Naive thymus-derived CD4-positive, alpha-beta T cell (primary cell): Measurements from ENCODE around the gene PPP5C. TPM values are rescaled to one million over a fixed set of nuclear protein-coding genes. Genes with fewer than 3 reads are reported as not detected.
A peak's percentile ranks its signal among the peaks of the same experiment; 100 is the strongest.

Source experiments
- ATAC-seq: fragments of 150-1000 bp; cut with Tn5 transposase; 2 replicates; pipeline ENCODE4 v1.10.0; 2021; ENCODE audit warnings: mild to moderate bottlenecking, moderate library complexity
- CTCF ChIA-PET: fragments of 350-600 bp; sonication (Branson Sonifier 250); formaldehyde crosslinking; loops from one replicate; lab custom pipeline; 2021; ENCODE audit warnings: antibody characterized with exemption; lab: Charles Lee
- POLR2A ChIA-PET: fragments of 350-600 bp; sonication (Branson Sonifier 250); formaldehyde crosslinking; loops from one replicate; lab custom pipeline; 2021; ENCODE audit warnings: antibody characterized with exemption, inconsistent platforms; lab: Charles Lee
- DNase-seq, 9 donors: peaks; one replicate each; pipeline versions ENCODE4 v3.0.0 to v3.0.0-alpha.2; 2020 to 2022; ENCODE audit warnings: mixed read lengths in 1 of 9
- H3K27ac ChIP-seq: one replicate; pipeline ENCODE4 v1.7.0; 2013; ENCODE audit warnings: mild to moderate bottlenecking, low read depth, low read length, moderate library complexity
- H3K27me3 ChIP-seq, 2 donors: one replicate each; pipeline ENCODE4 v1.7.0; 2013; ENCODE audit warnings: low read length in 2 of 2, mild to moderate bottlenecking in 2 of 2, moderate library complexity in 2 of 2; ENCODE audit not compliant: control insufficient read depth in 2 of 2, insufficient read depth in 2 of 2
- H3K36me3 ChIP-seq, 3 experiments: 1 replicate in 2 of 3; 2 replicates in 1 of 3; pipeline ENCODE4 v1.7.0; 2013; ENCODE audit warnings: low read length in 3 of 3, mild to moderate bottlenecking in 3 of 3, moderate library complexity in 1 of 3; ENCODE audit not compliant: insufficient read depth in 3 of 3, control insufficient read depth in 2 of 3
- H3K4me1 ChIP-seq, 2 donors: one replicate each; pipeline ENCODE4 v1.7.0; 2013; ENCODE audit warnings: low read length in 2 of 2, mild to moderate bottlenecking in 2 of 2, moderate library complexity in 1 of 2; ENCODE audit not compliant: control insufficient read depth in 2 of 2, insufficient read depth in 2 of 2
- H3K4me3 ChIP-seq: 2 replicates; pipeline ENCODE4 v1.7.0; 2013; ENCODE audit warnings: mild to moderate bottlenecking, low read length
- H3K9me3 ChIP-seq, 3 experiments: 1 replicate in 2 of 3; 2 replicates in 1 of 3; pipeline ENCODE4 v1.7.0; 2013; ENCODE audit warnings: low read length in 3 of 3; ENCODE audit not compliant: control insufficient read depth in 2 of 3
- H3K27ac Mint-ChIP-seq, 9 donors: one replicate each; pipeline ENCODE4 v1.8.0; 2020 to 2022; ENCODE audit warnings: mixed read lengths in 9 of 9, mild to moderate bottlenecking in 8 of 9, moderate library complexity in 5 of 9, inconsistent platforms in 2 of 9
- H3K27me3 Mint-ChIP-seq, 5 donors: one replicate each; pipeline ENCODE4 v1.8.0; 2021 to 2022; ENCODE audit warnings: mixed read lengths in 5 of 5, mild to moderate bottlenecking in 1 of 5
- H3K36me3 Mint-ChIP-seq, 5 donors: one replicate each; pipeline ENCODE4 v1.8.0; 2020 to 2022; ENCODE audit warnings: mixed read lengths in 5 of 5, mild to moderate bottlenecking in 3 of 5, inconsistent platforms in 1 of 5
- H3K4me1 Mint-ChIP-seq, 7 donors: one replicate each; pipeline ENCODE4 v1.8.0; 2020 to 2022; ENCODE audit warnings: mixed read lengths in 7 of 7, mild to moderate bottlenecking in 3 of 7, inconsistent platforms in 1 of 7
- H3K4me3 Mint-ChIP-seq, 10 donors: one replicate each; pipeline ENCODE4 v1.8.0; 2020 to 2022; ENCODE audit warnings: mild to moderate bottlenecking in 10 of 10, mixed read lengths in 10 of 10, moderate library complexity in 6 of 10, inconsistent platforms in 2 of 10
- H3K9me3 Mint-ChIP-seq, 11 donors: one replicate each; pipeline ENCODE4 v1.8.0; 2020 to 2022; ENCODE audit warnings: mixed read lengths in 11 of 11, mild to moderate bottlenecking in 4 of 11, inconsistent platforms in 1 of 11, moderate library complexity in 1 of 11
- intact Hi-C, 2 donors: fragments of 100-400 bp; cut with micrococcal nuclease; formaldehyde crosslinking; loops; one replicate each; pipeline ENCODE4 v1.15.1; 2023
- polyA plus RNA-seq, 2 donors: library from polyadenylated mRNA; unstranded; fragments of 300-500 nt; fragmentation: Illumina TruSeq; gene quantifications; one replicate each; pipeline ENCODE4 v1.2.3, GENCODE V29; 2021
- total RNA-seq, 6 experiments: library from RNA in 5 of 6; stranded (reverse) in 5 of 6; gene quantifications; 1 replicate in 5 of 6; 2 replicates in 1 of 6; pipeline ENCODE4 v1.2.3 and lab custom pipeline; 2021 to 2026

PPP5C gene
- total and polyA plus RNA-seq, 7 experiments from 2014 or later, result 17.4 to 107 (median 44.7) TPM

DNA sequence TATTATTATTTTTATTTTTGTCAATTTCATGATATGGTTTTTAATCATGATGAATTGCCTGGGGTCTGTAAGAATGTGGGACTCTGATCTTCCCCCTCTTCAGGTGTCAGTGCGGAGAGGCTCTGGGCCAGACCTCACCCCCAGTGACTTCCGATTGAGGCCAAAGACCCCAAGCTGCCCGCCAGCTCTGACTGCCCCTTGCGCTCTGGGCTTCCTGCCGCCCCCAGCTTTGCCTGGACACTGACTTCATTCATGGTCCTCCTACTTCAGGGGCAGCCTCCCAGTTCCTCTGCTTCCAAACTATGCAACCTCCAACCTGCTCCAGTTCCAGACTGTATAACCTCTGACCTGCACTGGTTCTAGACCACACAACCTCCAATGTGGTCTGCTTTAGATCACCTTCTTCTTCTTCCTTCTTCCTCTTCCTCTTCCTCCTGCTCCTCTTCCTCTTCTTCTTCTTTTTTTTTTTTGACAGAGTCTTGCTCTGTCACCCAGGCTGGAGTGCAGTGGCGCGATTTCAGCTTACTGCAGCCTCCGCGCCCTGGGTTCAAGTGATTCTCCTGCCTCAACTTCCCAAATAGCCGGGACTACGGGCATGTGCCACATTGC, 6.7 kb upstream of the PPP5C start:
- Mint-ChIP-seq H3K27ac (peak overlapping the region in 2 of 9 donors; percentile 20 to 66), H3K4me1 (peaks cover 0 to 6% (median 0%) of the 10 kb centered on the region in 7 donors), H3K4me3 (no peak overlapping the region), H3K36me3 (no peaks in the 10 kb centered on the region), H3K27me3 (peaks cover 0 to 32% (median 0%) of the 10 kb centered on the region in 5 donors), H3K9me3 (peaks cover 0 to 2% (median 0%) of the 10 kb centered on the region in 11 donors)
- ChIA-PET POLR2A (no interaction called here), CTCF (no interaction called here)
- intact Hi-C loops, result no loop called here
- Histone ChIP-seq H3K36me3 (no peaks in the 10 kb centered on the region), H3K9me3 (no peaks in the 10 kb centered on the region), H3K27ac (no peak overlapping the region), H3K27me3 (no peaks in the 10 kb centered on the region), H3K4me3 (no peak overlapping the region), H3K4me1 (no peaks in the 10 kb centered on the region)
- ATAC-seq, result no peak
- DNase-seq, result no peak

GRCh38 chr19:46341937-46342336, 5.0 kb upstream of the PPP5C start:
- no peak overlapping the region for H3K4me3 Mint-ChIP-seq
- Histone ChIP-seq H3K4me1 (no peaks in the 10 kb centered on the region), H3K9me3 (no peaks in the 10 kb centered on the region), H3K27me3 (no peaks in the 10 kb centered on the region), H3K4me3 (no peak overlapping the region), H3K27ac (no peak overlapping the region), H3K36me3 (peaks cover 0 to 4% (median 0%) of the 10 kb centered on the region in 3 experiments)
- H3K27me3 Mint-ChIP-seq, result peaks cover 0 to 35% (median 0%) of the 10 kb centered on the region in 5 donors
- no peak for ATAC-seq
- H3K36me3 Mint-ChIP-seq, result no peaks in the 10 kb centered on the region
- ChIA-PET CTCF (no interaction called here), POLR2A (no interaction called here)
- peaks cover 0 to 4% (median 0%) of the 10 kb centered on the region in 11 donors for H3K9me3 Mint-ChIP-seq
- H3K27ac Mint-ChIP-seq, result no peak overlapping the region
- H3K4me1 Mint-ChIP-seq, result peaks cover 3 to 14% (median 6%) of the 10 kb centered on the region in 7 donors
- intact Hi-C loops, result no loop called here
- no peak for DNase-seq

GRCh38 chr19:46344363-46344762, 2.5 kb upstream of the PPP5C start:
- Histone ChIP-seq H3K27me3 (no peaks in the 10 kb centered on the region), H3K9me3 (no peaks in the 10 kb centered on the region), H3K27ac (no peak overlapping the region), H3K4me1 (peaks cover 13 to 17% of the 10 kb centered on the region in 2 donors), H3K4me3 (no peak overlapping the region), H3K36me3 (peaks cover 0 to 7% (median 0%) of the 10 kb centered on the region in 3 experiments)
- H3K9me3 Mint-ChIP-seq, result peaks cover 0 to 4% (median 0%) of the 10 kb centered on the region in 11 donors
- ChIA-PET POLR2A (no interaction called here), CTCF (interaction anchor here (0.6 kb wide), 1 partner anchor 172 kb away, joined by 3 read pairs; no protein-coding TSS in a partner anchor)
- H3K27ac Mint-ChIP-seq, result peak overlapping the region in 2 of 9 donors; percentile 0 to 5
- H3K4me1 Mint-ChIP-seq, result peaks cover 27 to 37% (median 29%) of the 10 kb centered on the region in 7 donors
- H3K36me3 Mint-ChIP-seq, result peaks cover 0 to 11% (median 0%) of the 10 kb centered on the region in 5 donors
- ATAC-seq, result no peak
- H3K27me3 Mint-ChIP-seq, result peaks cover 0 to 32% (median 0%) of the 10 kb centered on the region in 5 donors
- DNase-seq, result no peak
- intact Hi-C loops, result no loop called here
- peak overlapping the region in 4 of 10 donors; percentile 8 to 49 (median 15) for H3K4me3 Mint-ChIP-seq

GRCh38 chr19:46345157-46345556, 1.7 kb upstream of the PPP5C start:
- POLR2A ChIA-PET, result no interaction called here
- Mint-ChIP-seq H3K27ac (peak overlapping the region in 3 of 9 donors; percentile 25 to 85 (median 54)), H3K27me3 (peaks cover 0 to 31% (median 0%) of the 10 kb centered on the region in 5 donors), H3K4me1 (peaks cover 35 to 45% (median 36%) of the 10 kb centered on the region in 7 donors), H3K36me3 (peaks cover 0 to 15% (median 0%) of the 10 kb centered on the region in 5 donors), H3K9me3 (peaks cover 0 to 4% (median 0%) of the 10 kb centered on the region in 11 donors), H3K4me3 (peak overlapping the region; percentile 87 to 97 (median 94))
- ATAC-seq, result no peak
- intact Hi-C loops, result no loop called here
- Histone ChIP-seq H3K9me3 (no peaks in the 10 kb centered on the region), H3K4me3 (no peak overlapping the region), H3K27me3 (no peaks in the 10 kb centered on the region), H3K27ac (no peak overlapping the region), H3K4me1 (peaks cover 21 to 25% of the 10 kb centered on the region in 2 donors), H3K36me3 (peaks cover 0 to 7% (median 0%) of the 10 kb centered on the region in 3 experiments)
- no peak for DNase-seq
- CTCF ChIA-PET, result no interaction called here

DNA sequence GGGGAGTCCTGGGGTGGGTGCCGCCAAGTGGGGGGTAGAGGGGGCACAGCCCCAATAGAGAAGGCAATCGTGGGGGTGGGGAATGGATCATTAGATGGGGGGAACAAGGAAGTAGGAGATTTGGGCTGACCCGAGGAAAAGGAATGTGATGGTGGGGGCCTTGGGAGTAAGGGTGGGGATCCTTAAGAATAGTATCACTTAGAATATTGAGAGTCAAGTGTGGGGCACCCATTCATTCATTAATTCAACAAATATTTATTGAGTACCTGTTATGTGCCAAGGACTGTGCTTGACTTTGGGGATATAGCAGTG, 641 bp downstream of the PPP5C start:
- H3K4me1 Mint-ChIP-seq, result peaks cover 51 to 65% (median 54%) of the 10 kb centered on the region in 7 donors
- ChIA-PET POLR2A (interaction anchor here (1.0 kb wide), 2 partner anchors 8 to 172 kb away, joined by 3 to 4 read pairs; no protein-coding TSS in a partner anchor), CTCF (interaction anchor here (0.5 to 0.8 kb wide), 3 partner anchors 11 to 33 kb away, joined by 3 to 8 read pairs (median 4); no protein-coding TSS in a partner anchor)
- peak overlapping the region; percentile 89 for H3K27ac ChIP-seq
- peaks cover 0 to 4% (median 0%) of the 10 kb centered on the region in 11 donors for H3K9me3 Mint-ChIP-seq
- H3K27me3 Mint-ChIP-seq, result peaks cover 0 to 18% (median 0%) of the 10 kb centered on the region in 5 donors
- no peaks in the 10 kb centered on the region for H3K9me3 ChIP-seq
- H3K4me3 ChIP-seq, result peak overlapping the region; percentile 73
- peaks cover 0 to 7% (median 0%) of the 10 kb centered on the region in 3 experiments for H3K36me3 ChIP-seq
- DNase-seq (no peak), ATAC-seq (no peak)
- H3K4me1 ChIP-seq, result peaks cover 39 to 46% of the 10 kb centered on the region in 2 donors
- peak overlapping the region; percentile 85 to 97 (median 92) for H3K27ac Mint-ChIP-seq
- H3K36me3 Mint-ChIP-seq, result peaks cover 0 to 19% (median 0%) of the 10 kb centered on the region in 5 donors
- peak overlapping the region; percentile 87 to 97 (median 94) for H3K4me3 Mint-ChIP-seq
- intact Hi-C loops, result loop anchor here (1.0 to 2.0 kb wide), 4 partner anchors 15 to 445 kb away; partner anchors contain the start of gene MYPOP (in 1 of the 2)
- H3K27me3 ChIP-seq, result no peaks in the 10 kb centered on the region

- Histone ChIP-seq H3K27ac (no peak overlapping the region), H3K27me3 (no peaks in the 10 kb centered on the region), H3K36me3 (peaks cover 0 to 10% (median 1%) of the 10 kb centered on the region in 3 experiments), H3K4me3 (peak overlapping the region; percentile 73), H3K4me1 (peaks cover 39 to 46% of the 10 kb centered on the region in 2 donors), H3K9me3 (no peaks in the 10 kb centered on the region)
- Mint-ChIP-seq H3K36me3 (peaks cover 0 to 19% (median 0%) of the 10 kb centered on the region in 5 donors), H3K27ac (peak overlapping the region; percentile 74 to 97 (median 91)), H3K4me3 (peak overlapping the region; percentile 87 to 97 (median 94)), H3K27me3 (peaks cover 0 to 14% (median 0%) of the 10 kb centered on the region in 5 donors), H3K4me1 (peaks cover 51 to 69% (median 57%) of the 10 kb centered on the region in 7 donors), H3K9me3 (peaks cover 0 to 4% (median 0%) of the 10 kb centered on the region in 11 donors)
- ChIA-PET CTCF (interaction anchor here (0.5 to 0.8 kb wide), 2 partner anchors 11 to 33 kb away, joined by 4 to 8 read pairs; no protein-coding TSS in a partner anchor), POLR2A (interaction anchor here (0.7 to 1.0 kb wide), 2 partner anchors 172 to 485 kb away, joined by 3 to 4 read pairs; partner anchors contain the start of gene SYMPK)
- ATAC-seq, result no peak
- intact Hi-C loops, result loop anchor here (1.0 to 2.0 kb wide), 4 partner anchors 14 to 445 kb away; partner anchors contain the start of gene MYPOP (in 1 of the 2)
- DNase-seq, result no peak
Measured at GRCh38 chr19:46347985-46348384, 1.1 kb downstream of the PPP5C start.
